ENCODE data around the gene LENEP. TPM values are rescaled to one million over a fixed set of nuclear protein-coding genes. Genes with fewer than 3 reads are reported as not detected.

LENEP gene
- total and polyA plus RNA-seq, 2 of the 8 experiments (the other 6 are each of a cell fraction or from before 2014, with no cell fraction given): 1.3 TPM; not detected in 1

DNA sequence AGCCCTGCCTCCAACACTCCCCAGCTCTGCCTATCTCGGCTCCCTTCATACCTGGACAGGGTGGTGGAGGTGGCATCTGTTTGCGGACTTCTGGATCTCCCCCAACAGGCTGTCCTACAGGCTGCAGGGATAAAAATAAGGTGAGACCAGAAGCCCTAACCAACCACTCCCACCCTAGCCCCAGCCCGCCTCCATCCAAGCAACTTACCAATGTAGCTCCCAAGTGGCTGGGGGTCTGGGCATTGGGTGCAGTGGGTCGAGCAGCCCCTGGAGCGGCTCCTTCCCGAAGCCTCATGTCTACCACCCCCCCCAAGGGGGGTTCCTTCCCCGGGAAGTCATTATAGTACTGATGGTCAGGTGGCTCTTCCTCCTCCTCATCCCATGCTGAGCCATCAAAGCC is 27.3 kb upstream of the LENEP start (continued):
- TF ChIP-seq, protein P1, sequence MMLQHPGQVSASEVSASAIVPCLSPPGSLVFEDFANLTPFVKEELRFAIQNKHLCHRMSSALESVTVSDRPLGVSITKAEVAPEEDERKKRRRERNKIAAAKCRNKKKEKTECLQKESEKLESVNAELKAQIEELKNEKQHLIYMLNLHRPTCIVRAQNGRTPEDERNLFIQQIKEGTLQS (IDR thresholded peaks at IDR 0.05; ENCODE audit: insufficient read depth, low read depth, low read length): no peak
- no peak for TF ChIP-seq RAD21 (IDR thresholded peaks at IDR 0.05 in 1 of 2, conservative IDR thresholded peaks at IDR 0.05 in 1 of 2; ENCODE audit: low read depth in 2 of 2, low read length in 2 of 2)
- TF ChIP-seq HDAC2 (IDR thresholded peaks at IDR 0.05; ENCODE audit: borderline replicate concordance in 1 of 2, low read depth in 2 of 2, low read length in 2 of 2): no peak
- no peak for TF ChIP-seq SIN3A (conservative IDR thresholded peaks at IDR 0.05 in 1 of 2, IDR thresholded peaks at IDR 0.05 in 1 of 2; ENCODE audit: low read depth in 1 of 2, low read length in 2 of 2)
- TF ChIP-seq TCF12 (IDR thresholded peaks at IDR 0.05; ENCODE audit: low read depth, low read length): no peak
- TF ChIP-seq EZH2 (IDR thresholded peaks at IDR 0.05; ENCODE audit: low read depth, low read length, severe bottlenecking): no peak
- no peak for TF ChIP-seq POLR2A (IDR thresholded peaks at IDR 0.05; ENCODE audit: control extremely low read depth in 1 of 2, low read depth in 2 of 2, low read length in 2 of 2)
